ENCODE results near the gene MINDY1. TPM values are rescaled to one million over a fixed set of nuclear protein-coding genes. Genes with fewer than 3 reads are reported as not detected.
A peak's percentile ranks its signal among the peaks of the same experiment; 100 is the strongest.

MINDY1 gene
- total RNA-seq, 2 experiments from 2014 or later: 16.2 to 20.3 TPM

DNA sequence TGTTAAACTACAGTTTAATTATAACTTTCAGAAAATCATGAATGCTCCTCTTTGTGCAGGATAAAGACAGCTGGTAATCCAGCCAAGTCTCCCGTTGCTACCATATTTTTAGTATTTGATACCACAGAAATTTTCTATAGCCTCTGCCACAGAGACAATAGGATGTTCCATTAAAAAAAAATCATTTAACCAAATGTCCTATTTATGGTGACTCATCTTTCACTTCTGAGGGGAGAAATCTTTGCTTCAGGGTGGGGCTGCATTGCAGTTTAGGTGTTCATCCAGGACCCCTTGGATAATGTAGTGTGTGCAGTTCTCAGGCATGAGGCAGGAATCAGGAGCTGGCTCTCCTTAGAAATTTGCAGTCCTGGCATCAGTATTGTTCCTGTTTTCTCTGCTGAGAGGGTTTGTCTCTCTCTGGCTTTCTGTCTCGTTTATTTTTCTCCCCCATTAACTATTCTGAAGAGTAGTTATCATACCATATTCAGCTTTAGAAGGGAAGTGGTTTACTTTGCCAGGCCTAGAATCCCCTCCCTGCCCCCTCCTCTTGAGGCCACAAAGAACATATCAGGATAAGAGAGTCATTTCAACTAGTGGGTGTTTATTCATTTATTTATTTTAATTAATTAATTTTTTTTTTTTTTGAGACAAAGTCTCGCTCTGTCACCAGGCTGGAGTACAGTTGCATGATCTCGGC, 4.6 kb upstream of the MINDY1 start:
- DNase-seq: no peak
- H3K36me3 Mint-ChIP-seq (ENCODE audit: low read depth): peaks cover 3% of the 10 kb centered on the region
- H3K4me1 Mint-ChIP-seq: peaks cover 46% of the 10 kb centered on the region
- no peak overlapping the region for H3K4me3 Mint-ChIP-seq
- H3K27ac Mint-ChIP-seq: peak overlapping the region; percentile 25
- POLR2A ChIA-PET: no interaction called here
- H3K9me3 Mint-ChIP-seq (ENCODE audit: low read depth): no peaks in the 10 kb centered on the region
- no peaks in the 10 kb centered on the region for H3K27me3 Mint-ChIP-seq
- ATAC-seq: no peak
- intact Hi-C loops (cut with DNase I, micrococcal nuclease): no loop called here
- CTCF ChIA-PET: interaction anchor here (0.7 to 4.4 kb wide), 7 partner anchors 13 to 146 kb away, joined by 3 to 17 read pairs (median 5); partner anchors contain the start of genes C1orf56, CDC42SE1 and TNFAIP8L2

DNA sequence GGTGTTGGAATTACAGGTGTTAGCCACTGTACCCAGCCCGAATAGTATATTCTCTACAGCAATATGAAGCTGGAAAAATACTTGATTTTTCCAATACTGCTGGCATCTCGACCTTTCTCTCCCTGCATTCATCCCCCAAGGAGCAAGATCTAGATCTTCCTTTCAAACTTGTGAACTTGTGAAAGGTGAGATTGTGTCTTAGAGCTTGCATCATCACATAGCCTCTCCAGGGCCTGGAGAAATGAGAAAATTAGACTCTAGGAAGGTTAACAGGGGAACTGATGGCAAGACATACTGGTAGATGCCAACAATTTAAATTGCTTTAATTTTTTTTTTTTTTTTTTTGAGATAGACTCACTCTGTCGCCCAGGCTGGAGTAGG, 3.6 kb upstream of the MINDY1 start:
- intact Hi-C loops (cut with DNase I, micrococcal nuclease): no loop called here
- H3K27me3 Mint-ChIP-seq: no peaks in the 10 kb centered on the region
- ChIA-PET POLR2A (no interaction called here), CTCF (interaction anchor here (0.9 to 4.4 kb wide), 3 partner anchors 14 to 147 kb away, joined by 4 to 17 read pairs (median 10); partner anchors contain the start of gene TNFAIP8L2)
- DNase-seq (no peak), ATAC-seq (no peak)
- peak overlapping the region; percentile 0 for H3K4me3 Mint-ChIP-seq
- no peaks in the 10 kb centered on the region for H3K9me3 Mint-ChIP-seq (ENCODE audit: low read depth)
- peaks cover 50% of the 10 kb centered on the region for H3K4me1 Mint-ChIP-seq
- H3K36me3 Mint-ChIP-seq (ENCODE audit: low read depth): peaks cover 3% of the 10 kb centered on the region
- no peak overlapping the region for H3K27ac Mint-ChIP-seq

DNA sequence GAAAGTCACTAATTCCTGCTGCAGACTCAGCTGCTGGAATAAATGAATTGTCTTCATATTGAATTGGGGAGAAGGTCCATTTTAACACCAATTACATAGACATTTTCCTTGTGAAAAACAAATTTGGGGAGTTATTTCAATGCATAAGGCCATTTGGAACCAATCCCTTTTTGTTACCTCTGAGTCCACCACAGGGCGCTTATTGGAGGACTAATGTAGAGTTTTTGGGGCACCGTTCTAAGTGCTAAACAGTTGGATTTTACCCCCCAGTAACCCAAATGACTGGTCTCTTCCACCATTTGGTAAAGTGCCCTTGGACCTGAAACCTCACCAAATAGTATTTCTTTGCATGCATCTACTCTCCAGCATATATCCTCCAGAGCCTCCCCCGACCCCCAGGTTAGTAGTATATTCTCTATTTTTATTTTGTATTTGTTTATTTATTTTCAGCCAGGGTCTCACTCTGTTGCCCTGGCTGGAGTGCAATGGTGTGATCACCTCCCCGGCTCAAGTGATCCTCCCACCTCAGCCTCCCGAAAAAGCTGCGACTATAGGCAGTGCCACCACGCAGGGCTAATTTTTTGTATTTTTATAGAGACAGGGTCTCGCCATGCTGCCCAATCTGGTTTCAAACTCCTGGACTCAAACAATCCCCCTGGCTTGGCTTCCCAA, 3.1 kb upstream of the MINDY1 start:
- Mint-ChIP-seq H3K4me3 (peak overlapping the region; percentile 90), H3K27me3 (no peaks in the 10 kb centered on the region), H3K4me1 (peaks cover 52% of the 10 kb centered on the region), H3K27ac (peak overlapping the region; percentile 96), H3K36me3 (ENCODE audit: low read depth) (peaks cover 3% of the 10 kb centered on the region), H3K9me3 (ENCODE audit: low read depth) (no peaks in the 10 kb centered on the region)
- ATAC-seq: no peak
- DNase-seq: no peak
- ChIA-PET CTCF (interaction anchor here (0.9 to 4.4 kb wide), 5 partner anchors 15 to 249 kb away, joined by 3 to 17 read pairs (median 6); partner anchors contain the start of gene TNFAIP8L2), POLR2A (interaction anchor here (0.5 kb wide), 1 partner anchor 40 kb away, joined by 5 read pairs; no protein-coding TSS in a partner anchor)
- intact Hi-C loops (cut with DNase I, micrococcal nuclease): loop anchor here (2.0 to 5.0 kb wide), 9 partner anchors 39 to 647 kb away; partner anchors contain the start of genes TNFAIP8L2 (in 2 of the 2), CDC42SE1 (in 1 of the 2), GOLPH3L (in 1 of the 2) and PIP5K1A (in 1 of the 2)

DNA sequence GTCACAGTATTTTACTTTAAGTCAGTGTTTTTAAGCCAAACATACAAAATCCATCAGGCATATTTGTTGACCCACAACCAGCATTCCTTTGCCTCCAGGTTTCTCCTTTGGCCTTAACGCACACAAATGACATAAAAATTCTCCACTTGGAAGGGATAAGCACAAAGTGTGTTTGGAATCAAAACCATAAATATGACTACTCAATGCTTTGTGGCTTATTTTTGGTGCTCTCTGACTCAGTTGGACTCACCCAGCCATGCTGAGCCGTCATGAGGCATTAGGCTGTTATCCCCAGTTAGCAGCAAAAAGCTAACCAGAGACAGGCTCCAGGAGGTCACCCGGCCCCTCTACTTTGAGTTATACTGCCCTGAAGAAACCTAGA, 2.5 kb upstream of the MINDY1 start:
- intact Hi-C loops (cut with DNase I, micrococcal nuclease): loop anchor here (2.0 to 5.0 kb wide), 9 partner anchors 40 to 646 kb away; partner anchors contain the start of genes TNFAIP8L2 (in 2 of the 2), CDC42SE1 (in 1 of the 2), GOLPH3L (in 1 of the 2) and PIP5K1A (in 1 of the 2)
- ChIA-PET CTCF (interaction anchor here (0.7 to 4.4 kb wide), 5 partner anchors 16 to 729 kb away, joined by 3 to 17 read pairs (median 6); partner anchors contain the start of gene TNFAIP8L2), POLR2A (interaction anchor here (0.5 kb wide), 1 partner anchor 41 kb away, joined by 5 read pairs; no protein-coding TSS in a partner anchor)
- H3K27me3 Mint-ChIP-seq: no peaks in the 10 kb centered on the region
- DNase-seq: peak; percentile 38
- no peak for ATAC-seq
- peak overlapping the region; percentile 96 for H3K27ac Mint-ChIP-seq
- no peaks in the 10 kb centered on the region for H3K9me3 Mint-ChIP-seq (ENCODE audit: low read depth)
- H3K36me3 Mint-ChIP-seq (ENCODE audit: low read depth): peaks cover 3% of the 10 kb centered on the region
- H3K4me1 Mint-ChIP-seq: peaks cover 55% of the 10 kb centered on the region
- H3K4me3 Mint-ChIP-seq: peak overlapping the region; percentile 90

DNA sequence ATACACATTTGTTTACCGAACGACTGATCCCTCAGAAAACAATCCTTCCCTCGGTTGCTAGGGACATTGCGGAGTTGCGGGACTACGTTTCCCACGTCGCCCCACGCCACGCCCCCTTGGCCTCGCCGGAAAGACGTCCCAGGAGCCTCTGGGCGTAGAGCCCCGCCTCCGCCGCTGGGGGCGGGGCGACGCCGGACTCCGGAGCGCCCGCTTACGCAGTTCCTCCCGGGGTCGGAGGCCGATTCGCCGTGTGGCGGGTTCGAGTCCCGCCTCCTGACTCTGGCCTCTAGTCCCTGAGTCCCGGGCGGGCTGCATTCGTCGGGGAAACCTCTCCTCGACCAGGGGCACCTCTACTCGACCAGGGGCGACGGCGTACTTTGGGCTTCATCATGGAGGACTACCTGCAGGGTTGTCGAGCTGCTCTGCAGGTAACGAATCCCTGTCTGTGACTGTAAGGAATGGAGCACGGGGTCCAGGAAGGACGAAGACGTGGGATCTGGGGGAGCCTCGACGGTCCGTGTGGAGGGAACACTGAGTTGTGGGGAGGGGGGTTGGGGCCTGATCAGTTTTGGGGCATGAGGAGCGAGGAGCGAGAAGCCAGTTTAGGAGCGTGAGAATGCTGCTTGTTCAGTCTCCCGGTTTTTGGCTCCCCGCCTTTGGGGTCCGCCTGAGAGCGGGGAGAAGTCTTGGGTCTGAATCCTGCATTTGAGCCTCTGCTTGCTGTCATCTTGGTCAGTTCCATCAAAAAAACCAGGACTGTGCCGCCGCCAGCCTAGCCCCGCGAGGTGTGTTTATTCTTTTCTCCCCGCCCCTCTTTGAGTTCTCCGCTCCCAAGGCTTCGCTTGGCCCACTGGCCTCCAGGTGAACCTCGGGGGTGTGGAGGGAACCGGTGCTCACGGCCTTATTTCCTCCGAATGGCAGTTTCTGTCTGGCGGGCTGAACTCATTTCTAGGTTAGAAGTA, 1.8 kb upstream of the MINDY1 start, which contains the start of gene PRUNE1:
PRUNE1 (plus strand) TSS at position 206 of the 962 bp plus-strand sequence; CDS start at position 390, 184 bp downstream.
- peaks cover 3% of the 10 kb centered on the region for H3K36me3 Mint-ChIP-seq (ENCODE audit: low read depth)
- intact Hi-C loops (cut with DNase I, micrococcal nuclease): loop anchor here (1.0 to 5.0 kb wide), 19 partner anchors 34 to 687 kb away; partner anchors contain the start of genes CDC42SE1 (in 2 of the 2), GABPB2 (in 2 of the 2), TNFAIP8L2 (in 2 of the 2) and ARNT (in 1 of the 2)
- CTCF ChIA-PET: interaction anchor here (0.6 to 1.0 kb wide), 5 partner anchors 51 to 728 kb away, joined by 3 to 6 read pairs (median 3); no protein-coding TSS in a partner anchor
- H3K27ac Mint-ChIP-seq: peak within 1 kb of the TSS; percentile 96
- H3K27me3 Mint-ChIP-seq: no peaks in the 10 kb centered on the region
- POLR2A ChIA-PET: no interaction called here
- peak within 1 kb of the TSS; percentile 90 for H3K4me3 Mint-ChIP-seq
- no peaks in the 10 kb centered on the region for H3K9me3 Mint-ChIP-seq (ENCODE audit: low read depth)
- H3K4me1 Mint-ChIP-seq: peaks cover 61% of the 10 kb centered on the region
- ATAC-seq (peak; percentile 84), DNase-seq (peak; percentile 99)

DNA sequence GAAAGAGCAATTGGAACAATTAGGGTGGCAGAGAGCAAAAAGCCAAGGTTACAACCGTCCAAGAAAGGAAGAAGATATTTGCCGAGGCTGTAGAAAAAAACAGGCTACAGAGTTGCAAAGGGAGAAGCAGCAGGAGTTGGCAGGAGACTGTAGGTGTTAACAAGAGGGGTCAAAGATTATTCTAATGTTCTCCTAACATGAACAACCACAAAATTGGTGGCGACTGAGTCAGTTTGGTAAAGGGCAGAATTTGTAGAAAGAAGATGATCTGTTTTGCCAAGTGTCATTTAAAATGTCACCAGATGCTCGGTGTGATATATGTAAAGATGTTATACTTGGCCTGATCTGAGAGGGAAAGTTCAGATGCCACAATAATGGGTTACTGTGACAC, 1.1 kb upstream of the MINDY1 start:
- POLR2A ChIA-PET: no interaction called here
- CTCF ChIA-PET: interaction anchor here (0.6 to 3.9 kb wide), 4 partner anchors 12 to 446 kb away, joined by 3 to 68 read pairs (median 8); no protein-coding TSS in a partner anchor
- H3K4me1 Mint-ChIP-seq: peaks cover 68% of the 10 kb centered on the region
- peaks cover 3% of the 10 kb centered on the region for H3K36me3 Mint-ChIP-seq (ENCODE audit: low read depth)
- peak overlapping the region; percentile 90 for H3K4me3 Mint-ChIP-seq
- peak; percentile 30 for DNase-seq
- no peak for ATAC-seq
- no peaks in the 10 kb centered on the region for H3K9me3 Mint-ChIP-seq (ENCODE audit: low read depth)
- H3K27ac Mint-ChIP-seq: peak overlapping the region; percentile 96
- intact Hi-C loops (cut with DNase I, micrococcal nuclease): loop anchor here (1.0 to 5.0 kb wide), 19 partner anchors 34 to 687 kb away; partner anchors contain the start of genes CDC42SE1 (in 2 of the 2), GABPB2 (in 2 of the 2), TNFAIP8L2 (in 2 of the 2) and ARNT (in 1 of the 2)
- H3K27me3 Mint-ChIP-seq: no peaks in the 10 kb centered on the region

DNA sequence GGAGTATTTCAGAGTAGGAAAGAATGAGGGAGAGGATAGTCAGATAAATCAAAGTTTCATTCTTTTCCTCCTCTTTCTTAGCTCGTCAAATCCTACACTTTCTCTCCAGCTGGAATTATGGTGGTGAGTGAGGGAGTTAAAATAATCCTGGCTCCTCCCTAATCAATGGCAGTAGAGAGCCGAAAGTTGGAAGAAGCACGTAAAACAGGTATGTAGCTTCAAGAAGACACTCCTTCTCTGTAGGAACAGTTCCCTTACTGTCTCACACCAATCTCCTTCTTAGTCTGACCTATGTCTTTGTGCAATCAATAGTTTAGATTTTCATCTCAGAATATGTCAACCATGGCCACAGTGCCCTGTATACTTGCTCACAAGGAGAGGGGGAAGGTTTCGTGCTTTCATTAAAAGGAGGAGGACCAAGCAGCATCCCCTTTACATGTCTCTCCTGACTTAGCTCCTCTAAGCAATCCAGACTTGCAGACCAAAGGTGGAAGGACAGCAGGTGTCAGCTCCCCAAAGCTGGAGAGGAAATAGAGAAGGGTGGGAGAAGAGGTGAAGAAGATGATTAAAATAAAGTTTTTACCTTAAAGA, 878 bp downstream of the MINDY1 start:
- intact Hi-C loops (cut with DNase I, micrococcal nuclease): loop anchor here (1.0 to 5.0 kb wide), 2 partner anchors 27 to 151 kb away; partner anchors contain the start of gene TNFAIP8L2 (in 1 of the 2)
- Mint-ChIP-seq H3K27ac (peak overlapping the region; percentile 96), H3K4me1 (peaks cover 74% of the 10 kb centered on the region), H3K27me3 (no peaks in the 10 kb centered on the region), H3K4me3 (peak overlapping the region; percentile 90), H3K9me3 (ENCODE audit: low read depth) (no peaks in the 10 kb centered on the region), H3K36me3 (ENCODE audit: low read depth) (peaks cover 6% of the 10 kb centered on the region)
- ATAC-seq (no peak), DNase-seq (no peak)
- ChIA-PET CTCF (interaction anchor here (0.6 to 3.9 kb wide), 31 partner anchors 10 to 773 kb away, joined by 3 to 68 read pairs (median 4); partner anchors contain the start of genes ANXA9, C1orf56, CERS2 and CTSS), POLR2A (interaction anchor here (0.6 to 1.7 kb wide), 5 partner anchors 28 to 433 kb away, joined by 3 to 9 read pairs (median 5); partner anchors contain the start of genes CERS2, ENSA and ZNF687)

DNA sequence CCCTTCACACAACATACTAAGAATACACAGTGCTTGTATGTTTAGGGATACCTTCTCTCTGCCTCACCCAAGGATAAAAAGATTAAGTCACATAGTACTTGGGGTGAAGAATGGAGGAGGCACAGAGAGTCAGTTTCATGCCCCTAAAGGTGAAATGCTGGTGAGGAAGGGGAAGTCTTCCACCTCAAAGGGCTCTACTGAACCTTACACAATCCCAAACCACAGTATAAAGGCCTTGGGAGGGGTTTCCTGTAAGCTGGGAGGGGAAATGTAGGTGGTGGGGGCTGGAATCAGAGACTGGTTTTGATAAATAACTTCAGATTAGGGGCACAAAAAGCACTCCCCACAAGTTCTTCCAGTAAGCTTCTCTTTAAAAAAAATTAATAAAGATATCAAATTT, 3.5 kb downstream of the MINDY1 start:
- POLR2A ChIA-PET: no interaction called here
- intact Hi-C loops (cut with DNase I, micrococcal nuclease): no loop called here
- Mint-ChIP-seq H3K4me3 (peak overlapping the region; percentile 90), H3K36me3 (ENCODE audit: low read depth) (peaks cover 13% of the 10 kb centered on the region), H3K27ac (peak overlapping the region; percentile 83), H3K9me3 (ENCODE audit: low read depth) (no peaks in the 10 kb centered on the region), H3K27me3 (no peaks in the 10 kb centered on the region), H3K4me1 (peaks cover 75% of the 10 kb centered on the region)
- CTCF ChIA-PET: interaction anchor here (0.7 to 3.4 kb wide), 3 partner anchors 8 to 97 kb away, joined by 3 to 35 read pairs (median 3); no protein-coding TSS in a partner anchor
- ATAC-seq (no peak), DNase-seq (no peak)

DNA sequence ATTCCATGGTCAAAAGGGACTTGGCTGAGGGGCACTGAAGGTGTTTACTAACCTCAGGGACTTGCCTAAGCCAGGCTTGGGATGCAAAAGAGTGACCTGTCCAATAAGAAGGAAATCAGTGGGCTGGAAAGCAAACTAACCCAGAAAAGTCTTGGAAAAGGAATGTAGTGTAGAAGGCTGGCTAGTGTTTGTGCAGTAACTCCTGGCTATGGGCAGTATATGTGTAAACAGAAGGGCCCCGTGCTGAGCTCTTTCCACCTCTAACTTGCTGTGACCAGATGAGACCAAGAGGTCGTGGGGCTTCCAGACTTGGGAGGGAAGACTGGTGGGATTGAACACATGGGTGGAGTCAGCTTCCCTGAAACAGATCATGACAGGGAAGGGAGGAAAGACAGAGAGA, 4.1 kb downstream of the MINDY1 start:
- no peak for DNase-seq
- intact Hi-C loops (cut with DNase I, micrococcal nuclease): no loop called here
- no peak for ATAC-seq
- ChIA-PET POLR2A (no interaction called here), CTCF (interaction anchor here (3.4 kb wide), 1 partner anchor 23 kb away, joined by 35 read pairs; no protein-coding TSS in a partner anchor)
- Mint-ChIP-seq H3K4me1 (peaks cover 71% of the 10 kb centered on the region), H3K27ac (peak overlapping the region; percentile 83), H3K27me3 (no peaks in the 10 kb centered on the region), H3K36me3 (ENCODE audit: low read depth) (peaks cover 13% of the 10 kb centered on the region), H3K9me3 (ENCODE audit: low read depth) (no peaks in the 10 kb centered on the region), H3K4me3 (peak overlapping the region; percentile 90)

Measured in activated CD4-positive, alpha-beta T cell treated with anti-CD3 and anti-CD28 coated beads for 36 hours (primary cell).